ENCODE results near the gene KCNJ4.

The KCNJ4 gene

DNA sequence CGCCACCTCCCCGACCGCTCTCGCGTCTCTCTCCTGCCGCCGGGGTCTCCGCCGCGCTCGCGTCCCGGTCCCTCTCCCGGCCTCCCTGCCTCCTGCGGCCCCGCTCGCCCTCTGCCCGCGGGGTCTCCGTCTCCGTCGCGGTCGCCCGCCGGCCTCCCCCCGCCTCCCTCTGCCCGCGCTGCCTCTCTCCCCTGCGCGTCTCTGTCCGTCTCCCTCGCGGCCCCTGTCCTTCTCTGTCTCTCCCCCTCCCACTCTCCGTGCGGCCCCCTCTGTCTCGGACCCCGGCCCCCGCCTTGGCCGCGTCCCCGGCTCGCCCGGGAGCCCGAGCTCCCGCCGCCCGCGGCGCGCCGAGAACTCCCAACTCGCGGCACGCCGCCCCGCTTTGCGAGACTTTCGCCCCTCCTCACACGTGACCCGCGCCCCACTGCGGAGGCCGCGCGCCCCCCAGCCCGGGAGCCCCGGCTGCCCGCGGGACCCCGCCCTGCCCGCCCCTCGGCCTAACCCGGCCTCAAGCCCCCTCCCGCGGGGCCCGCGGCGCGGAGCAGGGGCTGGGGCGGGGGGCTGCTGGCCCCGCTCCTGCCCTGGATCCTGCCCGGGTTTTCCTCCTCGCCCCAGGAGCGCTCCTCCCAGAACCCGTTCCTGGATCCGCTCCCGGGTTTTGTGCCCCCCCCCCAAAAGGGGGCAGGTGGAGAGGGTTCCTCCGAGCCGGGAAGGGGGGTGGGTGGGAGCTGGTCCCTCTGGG lies 702 bp upstream of the KCNJ4 start (continued):
- no peak for TF ChIP-seq ZNF280D (tag by site-specific recombination; IDR thresholded peaks at IDR 0.05)
- no peak; the same call in 1 of the 2 replicates for TF ChIP-seq ZNF335 (tag by site-specific recombination; conservative IDR thresholded peaks at IDR 0.05)
- TF ChIP-seq, protein P1, sequence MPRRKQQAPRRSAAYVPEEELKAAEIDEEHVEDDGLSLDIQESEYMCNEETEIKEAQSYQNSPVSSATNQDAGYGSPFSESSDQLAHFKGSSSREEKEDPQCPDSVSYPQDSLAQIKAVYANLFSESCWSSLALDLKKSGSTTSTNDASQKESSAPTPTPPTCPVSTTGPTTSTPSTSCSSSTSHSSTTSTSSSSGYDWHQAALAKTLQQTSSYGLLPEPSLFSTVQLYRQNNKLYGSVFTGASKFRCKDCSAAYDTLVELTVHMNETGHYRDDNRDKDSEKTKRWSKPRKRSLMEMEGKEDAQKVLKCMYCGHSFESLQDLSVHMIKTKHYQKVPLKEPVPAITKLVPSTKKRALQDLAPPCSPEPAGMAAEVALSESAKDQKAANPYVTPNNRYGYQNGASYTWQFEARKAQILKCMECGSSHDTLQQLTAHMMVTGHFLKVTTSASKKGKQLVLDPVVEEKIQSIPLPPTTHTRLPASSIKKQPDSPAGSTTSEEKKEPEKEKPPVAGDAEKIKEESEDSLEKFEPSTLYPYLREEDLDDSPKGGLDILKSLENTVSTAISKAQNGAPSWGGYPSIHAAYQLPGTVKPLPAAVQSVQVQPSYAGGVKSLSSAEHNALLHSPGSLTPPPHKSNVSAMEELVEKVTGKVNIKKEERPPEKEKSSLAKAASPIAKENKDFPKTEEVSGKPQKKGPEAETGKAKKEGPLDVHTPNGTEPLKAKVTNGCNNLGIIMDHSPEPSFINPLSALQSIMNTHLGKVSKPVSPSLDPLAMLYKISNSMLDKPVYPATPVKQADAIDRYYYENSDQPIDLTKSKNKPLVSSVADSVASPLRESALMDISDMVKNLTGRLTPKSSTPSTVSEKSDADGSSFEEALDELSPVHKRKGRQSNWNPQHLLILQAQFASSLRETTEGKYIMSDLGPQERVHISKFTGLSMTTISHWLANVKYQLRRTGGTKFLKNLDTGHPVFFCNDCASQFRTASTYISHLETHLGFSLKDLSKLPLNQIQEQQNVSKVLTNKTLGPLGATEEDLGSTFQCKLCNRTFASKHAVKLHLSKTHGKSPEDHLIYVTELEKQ (tag by site-specific recombination; IDR thresholded peaks at IDR 0.05; ENCODE audit: borderline replicate concordance) = 0 out of 2 replicates have a peak, but pooled peaks have one; percentile 14
- 0 out of 2 replicates have a peak, but pooled peaks have one; percentile 61 for TF ChIP-seq KLF7 (tag by site-specific recombination; IDR thresholded peaks at IDR 0.05; ENCODE audit: borderline replicate concordance)
- TF ChIP-seq ZNF184 (tag by site-specific recombination; IDR thresholded peaks at IDR 0.05) = 0 out of 2 replicates have a peak, but pooled peaks have one; percentile 39
- peak; percentile 80 for TF ChIP-seq KLF8 (tag by site-specific recombination; IDR thresholded peaks at IDR 0.05)
- no peak for TF ChIP-seq HOXC10 (CRISPR knock-in tag; IDR thresholded peaks at IDR 0.05)
- TF ChIP-seq ZNF76 (tag by site-specific recombination; IDR thresholded peaks at IDR 0.05; ENCODE audit: borderline replicate concordance, low read depth) = no peak
- TF ChIP-seq ZNF624 (tag by site-specific recombination; IDR thresholded peaks at IDR 0.05) = no peak
- TF ChIP-seq KLF10 (tag by site-specific recombination; IDR thresholded peaks at IDR 0.05) = 0 out of 2 replicates have a peak, but pooled peaks have one; percentile 44
- TF ChIP-seq SP2 (tag by site-specific recombination; IDR thresholded peaks at IDR 0.05) = peak; percentile 19; the same call in 1 of the 2 replicates
- no peak for TF ChIP-seq ZNF37A (tag by site-specific recombination; IDR thresholded peaks at IDR 0.05)
- peak; percentile 51 for TF ChIP-seq KLF17 (tag by site-specific recombination; IDR thresholded peaks at IDR 0.05)
- no peak for TF ChIP-seq MYNN (tag by site-specific recombination; IDR thresholded peaks at IDR 0.05; ENCODE audit: borderline replicate concordance)
- no peak for TF ChIP-seq ZSCAN16 (tag by site-specific recombination; IDR thresholded peaks at IDR 0.05)
- TF ChIP-seq ZNF518A (tag by site-specific recombination; conservative IDR thresholded peaks at IDR 0.05; ENCODE audit: low read depth) = no peak
- TF ChIP-seq, protein P2, sequence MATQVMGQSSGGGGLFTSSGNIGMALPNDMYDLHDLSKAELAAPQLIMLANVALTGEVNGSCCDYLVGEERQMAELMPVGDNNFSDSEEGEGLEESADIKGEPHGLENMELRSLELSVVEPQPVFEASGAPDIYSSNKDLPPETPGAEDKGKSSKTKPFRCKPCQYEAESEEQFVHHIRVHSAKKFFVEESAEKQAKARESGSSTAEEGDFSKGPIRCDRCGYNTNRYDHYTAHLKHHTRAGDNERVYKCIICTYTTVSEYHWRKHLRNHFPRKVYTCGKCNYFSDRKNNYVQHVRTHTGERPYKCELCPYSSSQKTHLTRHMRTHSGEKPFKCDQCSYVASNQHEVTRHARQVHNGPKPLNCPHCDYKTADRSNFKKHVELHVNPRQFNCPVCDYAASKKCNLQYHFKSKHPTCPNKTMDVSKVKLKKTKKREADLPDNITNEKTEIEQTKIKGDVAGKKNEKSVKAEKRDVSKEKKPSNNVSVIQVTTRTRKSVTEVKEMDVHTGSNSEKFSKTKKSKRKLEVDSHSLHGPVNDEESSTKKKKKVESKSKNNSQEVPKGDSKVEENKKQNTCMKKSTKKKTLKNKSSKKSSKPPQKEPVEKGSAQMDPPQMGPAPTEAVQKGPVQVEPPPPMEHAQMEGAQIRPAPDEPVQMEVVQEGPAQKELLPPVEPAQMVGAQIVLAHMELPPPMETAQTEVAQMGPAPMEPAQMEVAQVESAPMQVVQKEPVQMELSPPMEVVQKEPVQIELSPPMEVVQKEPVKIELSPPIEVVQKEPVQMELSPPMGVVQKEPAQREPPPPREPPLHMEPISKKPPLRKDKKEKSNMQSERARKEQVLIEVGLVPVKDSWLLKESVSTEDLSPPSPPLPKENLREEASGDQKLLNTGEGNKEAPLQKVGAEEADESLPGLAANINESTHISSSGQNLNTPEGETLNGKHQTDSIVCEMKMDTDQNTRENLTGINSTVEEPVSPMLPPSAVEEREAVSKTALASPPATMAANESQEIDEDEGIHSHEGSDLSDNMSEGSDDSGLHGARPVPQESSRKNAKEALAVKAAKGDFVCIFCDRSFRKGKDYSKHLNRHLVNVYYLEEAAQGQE (tag by site-specific recombination; IDR thresholded peaks at IDR 0.05) = no peak
- no peak for TF ChIP-seq ZNF302 (tag by site-specific recombination; IDR thresholded peaks at IDR 0.05; ENCODE audit: low read depth)
- no peak for TF ChIP-seq ZNF571 (tag by site-specific recombination; IDR thresholded peaks at IDR 0.05)
- TF ChIP-seq, protein P3, sequence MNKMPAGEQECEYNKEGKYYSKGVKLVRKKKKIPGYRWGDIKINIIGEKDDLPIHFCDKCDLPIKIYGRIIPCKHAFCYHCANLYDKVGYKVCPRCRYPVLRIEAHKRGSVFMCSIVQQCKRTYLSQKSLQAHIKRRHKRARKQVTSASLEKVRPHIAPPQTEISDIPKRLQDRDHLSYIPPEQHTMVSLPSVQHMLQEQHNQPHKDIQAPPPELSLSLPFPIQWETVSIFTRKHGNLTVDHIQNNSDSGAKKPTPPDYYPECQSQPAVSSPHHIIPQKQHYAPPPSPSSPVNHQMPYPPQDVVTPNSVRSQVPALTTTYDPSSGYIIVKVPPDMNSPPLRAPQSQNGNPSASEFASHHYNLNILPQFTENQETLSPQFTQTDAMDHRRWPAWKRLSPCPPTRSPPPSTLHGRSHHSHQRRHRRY (tag by site-specific recombination; IDR thresholded peaks at IDR 0.05) = no peak
- TF ChIP-seq BCL11B (tag by site-specific recombination; IDR thresholded peaks at IDR 0.05; ENCODE audit: low read depth) = peak; percentile 25; the same call in 1 of the 2 replicates
